Measurements from ENCODE around the gene KBTBD6.

DNA sequence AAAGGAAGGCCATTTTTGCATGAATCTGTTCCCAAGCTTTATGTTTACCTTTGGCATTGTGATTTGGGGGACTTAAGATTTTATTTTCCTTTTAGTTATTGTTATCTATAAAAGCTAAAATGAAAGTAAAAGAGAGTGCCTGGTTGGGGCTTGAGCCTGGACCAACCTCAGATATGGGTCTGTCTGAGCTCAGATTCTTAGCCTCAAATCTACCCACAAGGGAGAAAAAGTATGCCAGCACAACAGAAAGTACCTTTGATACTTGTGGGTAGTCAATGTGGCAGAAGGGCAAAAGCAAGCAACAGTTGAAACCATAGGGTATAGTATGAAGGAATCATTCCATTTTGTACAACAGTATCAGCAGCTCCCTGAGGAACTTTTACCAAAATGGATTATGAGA, 26.6 kb upstream of the KBTBD6 start:
- TF ChIP-seq, protein P1, sequence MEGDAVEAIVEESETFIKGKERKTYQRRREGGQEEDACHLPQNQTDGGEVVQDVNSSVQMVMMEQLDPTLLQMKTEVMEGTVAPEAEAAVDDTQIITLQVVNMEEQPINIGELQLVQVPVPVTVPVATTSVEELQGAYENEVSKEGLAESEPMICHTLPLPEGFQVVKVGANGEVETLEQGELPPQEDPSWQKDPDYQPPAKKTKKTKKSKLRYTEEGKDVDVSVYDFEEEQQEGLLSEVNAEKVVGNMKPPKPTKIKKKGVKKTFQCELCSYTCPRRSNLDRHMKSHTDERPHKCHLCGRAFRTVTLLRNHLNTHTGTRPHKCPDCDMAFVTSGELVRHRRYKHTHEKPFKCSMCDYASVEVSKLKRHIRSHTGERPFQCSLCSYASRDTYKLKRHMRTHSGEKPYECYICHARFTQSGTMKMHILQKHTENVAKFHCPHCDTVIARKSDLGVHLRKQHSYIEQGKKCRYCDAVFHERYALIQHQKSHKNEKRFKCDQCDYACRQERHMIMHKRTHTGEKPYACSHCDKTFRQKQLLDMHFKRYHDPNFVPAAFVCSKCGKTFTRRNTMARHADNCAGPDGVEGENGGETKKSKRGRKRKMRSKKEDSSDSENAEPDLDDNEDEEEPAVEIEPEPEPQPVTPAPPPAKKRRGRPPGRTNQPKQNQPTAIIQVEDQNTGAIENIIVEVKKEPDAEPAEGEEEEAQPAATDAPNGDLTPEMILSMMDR (IDR thresholded peaks at IDR 0.05): no peak
- no peak for TF ChIP-seq ZFX (IDR thresholded peaks at IDR 0.05; ENCODE audit: borderline replicate concordance)

Data from 22Rv1 (cell line).